HL-60 (cell line): ENCODE measurements around the gene FBN2.

ENCODE experiments used
- GABPA ChIP-seq: IDR thresholded peaks from 2 replicates; pipeline ENCODE4 v1.6.1; 2012; ENCODE audit warnings: low read depth
- POLR2AphosphoS5 ChIP-seq: IDR thresholded peaks from 2 replicates; pipeline ENCODE4 v1.6.1; 2012; ENCODE audit warnings: low read depth
- SPI1 ChIP-seq: IDR thresholded peaks from 2 replicates; pipeline ENCODE4 v1.6.1; 2012; ENCODE audit warnings: low read depth, mild to moderate bottlenecking, borderline replicate concordance
- TF ChIP-seq, protein P1 (sequence below): IDR thresholded peaks from one replicate; pipeline ENCODE4 v1.5.1; 2011; ENCODE audit warnings: low read length, control low read depth, inconsistent platforms; ENCODE audit not compliant: insufficient read depth
- TF ChIP-seq, protein P2 (sequence below): IDR thresholded peaks from 2 replicates; pipeline ENCODE4 v1.6.1; 2012; ENCODE audit warnings: low read depth; ENCODE audit not compliant: insufficient replicate concordance

GRCh38 chr5:128466554-128466953 is 71.5 kb downstream of the FBN2 start:
- TF ChIP-seq, protein P1, sequence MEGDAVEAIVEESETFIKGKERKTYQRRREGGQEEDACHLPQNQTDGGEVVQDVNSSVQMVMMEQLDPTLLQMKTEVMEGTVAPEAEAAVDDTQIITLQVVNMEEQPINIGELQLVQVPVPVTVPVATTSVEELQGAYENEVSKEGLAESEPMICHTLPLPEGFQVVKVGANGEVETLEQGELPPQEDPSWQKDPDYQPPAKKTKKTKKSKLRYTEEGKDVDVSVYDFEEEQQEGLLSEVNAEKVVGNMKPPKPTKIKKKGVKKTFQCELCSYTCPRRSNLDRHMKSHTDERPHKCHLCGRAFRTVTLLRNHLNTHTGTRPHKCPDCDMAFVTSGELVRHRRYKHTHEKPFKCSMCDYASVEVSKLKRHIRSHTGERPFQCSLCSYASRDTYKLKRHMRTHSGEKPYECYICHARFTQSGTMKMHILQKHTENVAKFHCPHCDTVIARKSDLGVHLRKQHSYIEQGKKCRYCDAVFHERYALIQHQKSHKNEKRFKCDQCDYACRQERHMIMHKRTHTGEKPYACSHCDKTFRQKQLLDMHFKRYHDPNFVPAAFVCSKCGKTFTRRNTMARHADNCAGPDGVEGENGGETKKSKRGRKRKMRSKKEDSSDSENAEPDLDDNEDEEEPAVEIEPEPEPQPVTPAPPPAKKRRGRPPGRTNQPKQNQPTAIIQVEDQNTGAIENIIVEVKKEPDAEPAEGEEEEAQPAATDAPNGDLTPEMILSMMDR, result no peak
- TF ChIP-seq POLR2AphosphoS5 (no peak), GABPA (no peak), SPI1 (no peak)
- TF ChIP-seq, protein P2, sequence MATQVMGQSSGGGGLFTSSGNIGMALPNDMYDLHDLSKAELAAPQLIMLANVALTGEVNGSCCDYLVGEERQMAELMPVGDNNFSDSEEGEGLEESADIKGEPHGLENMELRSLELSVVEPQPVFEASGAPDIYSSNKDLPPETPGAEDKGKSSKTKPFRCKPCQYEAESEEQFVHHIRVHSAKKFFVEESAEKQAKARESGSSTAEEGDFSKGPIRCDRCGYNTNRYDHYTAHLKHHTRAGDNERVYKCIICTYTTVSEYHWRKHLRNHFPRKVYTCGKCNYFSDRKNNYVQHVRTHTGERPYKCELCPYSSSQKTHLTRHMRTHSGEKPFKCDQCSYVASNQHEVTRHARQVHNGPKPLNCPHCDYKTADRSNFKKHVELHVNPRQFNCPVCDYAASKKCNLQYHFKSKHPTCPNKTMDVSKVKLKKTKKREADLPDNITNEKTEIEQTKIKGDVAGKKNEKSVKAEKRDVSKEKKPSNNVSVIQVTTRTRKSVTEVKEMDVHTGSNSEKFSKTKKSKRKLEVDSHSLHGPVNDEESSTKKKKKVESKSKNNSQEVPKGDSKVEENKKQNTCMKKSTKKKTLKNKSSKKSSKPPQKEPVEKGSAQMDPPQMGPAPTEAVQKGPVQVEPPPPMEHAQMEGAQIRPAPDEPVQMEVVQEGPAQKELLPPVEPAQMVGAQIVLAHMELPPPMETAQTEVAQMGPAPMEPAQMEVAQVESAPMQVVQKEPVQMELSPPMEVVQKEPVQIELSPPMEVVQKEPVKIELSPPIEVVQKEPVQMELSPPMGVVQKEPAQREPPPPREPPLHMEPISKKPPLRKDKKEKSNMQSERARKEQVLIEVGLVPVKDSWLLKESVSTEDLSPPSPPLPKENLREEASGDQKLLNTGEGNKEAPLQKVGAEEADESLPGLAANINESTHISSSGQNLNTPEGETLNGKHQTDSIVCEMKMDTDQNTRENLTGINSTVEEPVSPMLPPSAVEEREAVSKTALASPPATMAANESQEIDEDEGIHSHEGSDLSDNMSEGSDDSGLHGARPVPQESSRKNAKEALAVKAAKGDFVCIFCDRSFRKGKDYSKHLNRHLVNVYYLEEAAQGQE, result no peak
